Tibial nerve (tissue), 4 donors: Measurements from ENCODE around the gene GABRB1. TPM values are rescaled to one million over a fixed set of nuclear protein-coding genes. Genes with fewer than 3 reads are reported as not detected.
"Not testable (repeated sequence)": the region's sequence is repeated elsewhere in the genome, so short reads cannot be mapped to it uniquely, and the experiment has no call there.

Experiments used
- DNase-seq, 2 donors: peaks; one replicate each; pipeline ENCODE4 v3.0.0-alpha.2; 2019; ENCODE audit warnings: low spot score in 2 of 2
- H3K27ac ChIP-seq, 4 donors: fragments of 200-600 bp; sonication (generic) in 3 of 4; one replicate each; pipeline ENCODE4 v1.5.1; 2017 to 2019; ENCODE audit warnings: mild to moderate bottlenecking in 1 of 4
- H3K27me3 ChIP-seq, 2 donors: fragments of 200-600 bp; sonication (generic) in 1 of 2; one replicate each; pipeline versions ENCODE4 v1.5.1 to v1.6.0; 2017 to 2019
- H3K36me3 ChIP-seq, 3 donors: fragments of 200-600 bp; sonication (generic); one replicate each; pipeline ENCODE4 v1.5.1; 2018 to 2019
- H3K4me1 ChIP-seq, 4 donors: fragments of 200-600 bp; sonication (generic) in 3 of 4; one replicate each; pipeline ENCODE4 v1.5.1; 2017 to 2019
- H3K4me3 ChIP-seq, 4 donors: fragments of 200-600 bp; sonication (generic) in 3 of 4; one replicate each; pipeline ENCODE4 v1.5.1; 2017 to 2019; ENCODE audit warnings: mild to moderate bottlenecking in 1 of 4, moderate library complexity in 1 of 4
- H3K9me3 ChIP-seq, 4 donors: fragments of 200-600 bp; sonication (generic) in 3 of 4; one replicate each; pipeline ENCODE4 v1.5.1; 2017 to 2019
- EP300 ChIP-seq, 2 donors: sonication (generic); formaldehyde crosslinking; IDR thresholded peaks; one replicate each; pipeline ENCODE4 v1.6.1; 2017; ENCODE audit warnings: antibody characterized with exemption in 2 of 2, mild to moderate bottlenecking in 1 of 2
- POLR2A ChIP-seq, 2 donors: fragments of 450-650 bp; IDR thresholded peaks; one replicate each; pipeline ENCODE4 v1.6.1; 2017; ENCODE audit warnings: antibody characterized with exemption in 2 of 2, mild to moderate bottlenecking in 2 of 2, moderate library complexity in 2 of 2
- WGBS, 2 donors: methylation state at CpG; one replicate each; pipeline ENCODE4 v1.1.5; 2018; 5-methylcytosine and 5-hydroxymethylcytosine counted together
- total RNA-seq, 4 donors: library from RNA; depleted of rRNA; stranded (reverse); fragments of >200 nt; gene quantifications; one replicate each; pipeline ENCODE4 v1.1.0, GENCODE V29; 2016
- TF ChIP-seq, protein P1 (sequence below), 5 experiments: fragments of 200-600 bp in 3 of 5; fragments of 450-650 bp in 2 of 5; sonication (generic) in 3 of 5; IDR thresholded peaks; one replicate each; pipeline ENCODE4 v1.5.1; 2016 to 2019; ENCODE audit warnings: antibody characterized with exemption in 5 of 5, mild to moderate bottlenecking in 3 of 5, moderate library complexity in 2 of 5

The GABRB1 gene
- total RNA-seq, 4 donors from 2014 or later = not detected

DNA sequence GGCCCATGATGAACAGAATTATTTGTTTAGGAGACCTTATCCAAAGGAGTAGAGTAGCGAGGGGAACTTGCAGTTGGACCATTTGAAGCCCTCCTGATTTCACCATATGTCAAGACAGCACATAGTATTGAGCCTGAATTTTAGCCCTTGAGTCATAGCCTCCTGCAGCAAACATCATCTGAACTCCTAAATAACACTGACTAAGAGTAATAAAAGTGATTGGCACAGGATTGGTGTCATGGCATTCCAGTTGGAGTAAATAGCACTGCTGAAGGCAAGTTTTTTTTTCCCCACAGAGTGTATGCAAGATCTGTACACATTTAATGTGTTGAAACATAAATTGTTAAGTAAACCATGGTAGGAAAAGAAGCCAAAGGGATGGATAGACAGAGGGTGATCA, 343.1 kb downstream of the GABRB1 start:
- TF ChIP-seq, protein P1, sequence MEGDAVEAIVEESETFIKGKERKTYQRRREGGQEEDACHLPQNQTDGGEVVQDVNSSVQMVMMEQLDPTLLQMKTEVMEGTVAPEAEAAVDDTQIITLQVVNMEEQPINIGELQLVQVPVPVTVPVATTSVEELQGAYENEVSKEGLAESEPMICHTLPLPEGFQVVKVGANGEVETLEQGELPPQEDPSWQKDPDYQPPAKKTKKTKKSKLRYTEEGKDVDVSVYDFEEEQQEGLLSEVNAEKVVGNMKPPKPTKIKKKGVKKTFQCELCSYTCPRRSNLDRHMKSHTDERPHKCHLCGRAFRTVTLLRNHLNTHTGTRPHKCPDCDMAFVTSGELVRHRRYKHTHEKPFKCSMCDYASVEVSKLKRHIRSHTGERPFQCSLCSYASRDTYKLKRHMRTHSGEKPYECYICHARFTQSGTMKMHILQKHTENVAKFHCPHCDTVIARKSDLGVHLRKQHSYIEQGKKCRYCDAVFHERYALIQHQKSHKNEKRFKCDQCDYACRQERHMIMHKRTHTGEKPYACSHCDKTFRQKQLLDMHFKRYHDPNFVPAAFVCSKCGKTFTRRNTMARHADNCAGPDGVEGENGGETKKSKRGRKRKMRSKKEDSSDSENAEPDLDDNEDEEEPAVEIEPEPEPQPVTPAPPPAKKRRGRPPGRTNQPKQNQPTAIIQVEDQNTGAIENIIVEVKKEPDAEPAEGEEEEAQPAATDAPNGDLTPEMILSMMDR (IDR thresholded peaks at IDR 0.05) = no peak
- TF ChIP-seq EP300 (IDR thresholded peaks at IDR 0.05) (no peak), POLR2A (IDR thresholded peaks at IDR 0.05) (no peak)
- H3K27me3 ChIP-seq = no peaks in the 10 kb centered on the region
- no peak overlapping the region for H3K4me3 ChIP-seq
- no peaks in the 10 kb centered on the region for H3K9me3 ChIP-seq
- H3K4me1 ChIP-seq = no peaks in the 10 kb centered on the region
- no peaks in the 10 kb centered on the region for H3K36me3 ChIP-seq
- WGBS, 2 donors = 86 to 90% methylated on average over 1 of the region's 1 CpG
- no peak overlapping the region for H3K27ac ChIP-seq
- DNase-seq = no peak

- WGBS, 2 donors = 97 to 98% methylated on average over 27 to 37 of the region's 37 CpGs
Measured at GRCh38 chr4:47378021-47378530, 346.7 kb downstream of the GABRB1 start.

GRCh38 chr4:47381172-47381571, 349.8 kb downstream of the GABRB1 start:
- Histone ChIP-seq H3K9me3 (no peaks in the 10 kb centered on the region), H3K27ac (no peak overlapping the region), H3K27me3 (no peaks in the 10 kb centered on the region), H3K36me3 (no peaks in the 10 kb centered on the region), H3K4me3 (no peak overlapping the region), H3K4me1 (no peaks in the 10 kb centered on the region)
- no peak for TF ChIP-seq EP300 (IDR thresholded peaks at IDR 0.05)
- TF ChIP-seq, protein P1 (IDR thresholded peaks at IDR 0.05) = no peak
- TF ChIP-seq POLR2A (IDR thresholded peaks at IDR 0.05) = no peak
- DNase-seq = no peak
- WGBS, 2 donors = 90 to 97% methylated on average over 3 of the region's 3 CpGs

More at GRCh38 chr4:47378021-47378530, 346.7 kb downstream of the GABRB1 start:
- not testable (repeated sequence) for H3K4me1 ChIP-seq, DNase-seq, H3K27me3 ChIP-seq, H3K9me3 ChIP-seq, H3K4me3 ChIP-seq, H3K36me3 ChIP-seq, H3K27ac ChIP-seq

- Histone ChIP-seq H3K36me3 (no peaks in the 10 kb centered on the region), H3K4me3 (no peak overlapping the region), H3K4me1 (no peaks in the 10 kb centered on the region), H3K27ac (no peak overlapping the region), H3K9me3 (no peaks in the 10 kb centered on the region), H3K27me3 (no peaks in the 10 kb centered on the region)
- 40 to 51% methylated on average over 2 of the region's 2 CpGs for WGBS, 2 donors
- TF ChIP-seq EP300 (IDR thresholded peaks at IDR 0.05) (no peak), POLR2A (IDR thresholded peaks at IDR 0.05) (no peak)
- TF ChIP-seq, protein P1 (IDR thresholded peaks at IDR 0.05) = no peak
- no peak for DNase-seq
Measured at GRCh38 chr4:47382846-47383360, 351.5 kb downstream of the GABRB1 start.

DNA sequence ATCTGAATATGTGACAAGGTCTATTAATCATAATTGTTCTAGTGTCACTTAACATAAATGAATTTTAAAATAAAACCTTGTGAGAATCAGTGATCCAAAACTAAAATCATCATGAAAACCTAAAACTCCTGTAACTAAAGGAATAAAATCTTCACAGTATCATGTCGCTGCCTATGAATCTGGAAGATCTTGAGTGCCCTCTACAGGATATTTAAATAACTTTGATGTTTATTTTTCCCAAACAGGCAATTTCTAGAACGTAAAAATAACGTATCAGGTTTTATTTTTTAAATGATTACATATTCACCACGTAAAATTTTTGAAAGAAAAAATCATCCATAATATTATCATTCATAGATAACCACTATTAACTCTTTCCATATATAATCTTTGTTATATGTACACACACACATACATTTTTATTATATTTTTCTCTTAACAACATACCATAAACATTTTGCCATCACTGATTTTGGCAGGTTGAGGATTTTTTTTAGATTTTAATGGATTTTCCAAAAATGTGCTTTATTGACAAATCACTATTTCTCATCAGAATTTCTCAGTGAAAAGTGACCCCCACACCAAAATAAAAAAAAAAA, 352.6 kb downstream of the GABRB1 start:
- Histone ChIP-seq H3K4me1 (no peaks in the 10 kb centered on the region), H3K36me3 (no peaks in the 10 kb centered on the region), H3K27me3 (no peaks in the 10 kb centered on the region), H3K27ac (no peak overlapping the region), H3K4me3 (no peak overlapping the region), H3K9me3 (no peaks in the 10 kb centered on the region)
- TF ChIP-seq EP300 (IDR thresholded peaks at IDR 0.05) = no peak
- TF ChIP-seq, protein P1 (IDR thresholded peaks at IDR 0.05) = peak; percentile 23 to 58 (median 31)
- DNase-seq = no peak
- 1 to 3% methylated on average over 4 of the region's 4 CpGs for WGBS, 2 donors
